ENCODE results near the gene PROZ.

The PROZ gene

DNA sequence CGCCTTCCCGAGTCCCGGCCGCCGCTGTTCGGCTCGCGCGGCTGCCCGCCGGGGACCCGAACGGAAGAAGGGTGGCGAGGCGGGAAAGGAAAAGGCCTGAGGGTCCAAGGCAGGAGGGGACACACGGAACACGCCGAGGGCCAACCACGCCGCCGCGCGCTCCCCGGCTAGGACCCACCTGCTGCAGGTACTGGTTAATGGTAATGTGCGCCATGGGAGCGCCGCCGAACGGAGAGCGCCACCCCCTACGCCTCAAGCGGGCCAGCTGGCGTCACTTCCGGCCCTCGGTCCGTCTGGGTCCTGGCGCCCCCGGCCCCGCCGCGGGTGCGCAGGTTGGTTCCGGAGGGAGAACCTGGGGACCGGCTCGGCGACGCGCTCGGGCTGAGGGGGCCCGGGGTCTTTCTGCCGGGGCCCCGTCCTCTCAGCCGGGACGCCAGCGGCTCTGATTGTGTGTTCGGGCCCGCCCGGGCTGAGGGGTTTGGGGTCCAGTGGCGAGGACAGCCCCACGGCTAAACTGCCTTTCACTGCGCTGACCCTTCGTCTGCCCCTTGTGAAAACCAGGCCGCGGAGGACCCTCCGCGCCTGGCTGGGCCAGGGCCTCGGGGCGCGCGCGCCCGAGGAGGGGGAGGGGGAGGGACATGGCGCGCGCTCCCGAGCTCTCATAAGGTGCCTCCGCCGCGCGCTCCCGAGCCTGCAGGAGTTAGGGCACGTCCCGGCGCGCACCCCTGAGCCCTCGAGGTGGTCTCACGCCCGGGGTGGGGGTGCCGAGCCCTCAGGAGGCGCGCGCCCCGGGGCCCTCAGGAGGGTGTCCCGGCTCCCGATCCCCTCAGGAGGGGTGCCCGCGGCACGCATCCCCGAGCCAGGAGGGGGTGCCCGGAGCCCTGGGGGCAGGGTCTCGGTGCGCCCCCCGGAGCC, 50.2 kb downstream of the PROZ start, which contains the start of gene PCID2:
TSS of gene PCID2 (minus strand) at position 249 of the 915 bp plus-strand sequence. CDS start at position 214, 35 bp downstream.
- peak; percentile 99 for DNase-seq

DNA sequence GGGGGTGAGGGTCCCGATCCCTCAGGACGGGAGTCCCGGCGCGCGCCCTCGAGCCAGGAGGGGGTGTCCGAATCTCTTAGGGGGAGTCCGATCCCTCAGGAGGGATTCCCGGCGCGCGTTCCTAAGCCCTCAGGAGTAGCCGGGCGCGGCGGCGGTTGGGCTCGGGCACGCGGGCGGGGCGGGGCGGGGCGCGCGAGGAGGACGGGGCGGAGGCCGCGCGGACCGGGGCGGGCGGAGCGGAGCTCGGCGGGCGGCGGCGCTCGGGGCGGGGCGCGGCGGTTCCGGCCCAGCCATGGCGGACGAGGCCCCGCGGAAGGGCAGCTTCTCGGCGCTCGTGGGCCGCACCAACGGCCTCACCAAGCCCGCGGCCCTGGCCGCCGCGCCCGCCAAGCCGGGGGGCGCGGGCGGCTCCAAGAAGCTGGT, 50.9 kb downstream of the PROZ start, which contains the start of gene CUL4A:
TSS of gene CUL4A (plus strand) at position 278 of the 423 bp plus-strand sequence. CDS start at position 293, 15 bp downstream.
- no peak for DNase-seq

DNA sequence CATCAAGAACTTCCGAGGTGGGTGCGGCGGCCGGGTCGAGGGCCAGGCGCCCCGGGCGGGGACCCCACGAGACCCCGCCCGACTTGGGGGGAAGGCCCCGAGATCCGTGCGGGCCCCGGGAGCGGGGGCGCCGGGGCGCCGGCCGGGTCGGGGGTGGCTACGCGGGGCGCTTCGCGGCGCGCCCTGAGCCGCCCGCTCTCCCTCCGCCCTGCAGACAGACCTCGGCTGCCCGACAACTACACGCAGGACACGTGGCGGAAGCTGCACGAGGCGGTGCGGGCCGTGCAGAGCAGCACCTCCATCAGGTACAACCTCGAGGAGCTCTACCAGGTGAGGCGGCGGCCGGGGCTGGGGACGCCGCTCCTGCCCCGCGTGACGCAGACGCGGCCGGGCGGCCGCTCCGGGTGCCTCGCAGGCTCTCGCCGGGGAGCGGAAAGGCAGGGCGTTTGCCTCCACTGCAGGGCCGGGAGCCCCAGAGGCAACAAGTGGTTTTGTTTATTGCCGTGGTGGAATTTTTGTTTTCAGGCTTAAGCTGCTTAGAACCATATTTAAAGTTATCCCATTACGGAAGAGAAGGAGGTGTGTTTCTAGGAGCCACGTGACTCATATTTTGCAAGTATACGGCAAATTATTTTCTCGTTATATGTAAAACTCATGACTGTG, 51.4 kb downstream of the PROZ start:
- peak; percentile 80 for DNase-seq

DNA sequence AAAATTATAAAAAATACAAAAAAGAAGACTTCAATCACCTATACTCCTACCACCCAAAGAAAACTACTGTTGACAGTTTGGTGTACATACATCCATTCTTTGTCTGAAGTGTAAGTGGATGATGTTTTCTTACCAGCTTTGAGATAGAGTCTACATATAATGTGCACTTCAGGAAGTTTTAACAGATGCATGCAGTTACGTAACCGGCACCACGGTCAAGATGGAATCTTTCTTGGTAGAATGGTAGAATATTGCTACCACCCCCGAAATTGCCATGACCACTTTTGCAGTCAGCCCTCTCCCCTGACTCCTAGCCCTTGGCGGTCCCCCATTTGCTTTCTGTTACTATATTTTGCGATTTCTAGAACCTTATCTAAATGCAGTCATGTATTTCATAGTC, 52.4 kb downstream of the PROZ start:
- no peak for DNase-seq

DNA sequence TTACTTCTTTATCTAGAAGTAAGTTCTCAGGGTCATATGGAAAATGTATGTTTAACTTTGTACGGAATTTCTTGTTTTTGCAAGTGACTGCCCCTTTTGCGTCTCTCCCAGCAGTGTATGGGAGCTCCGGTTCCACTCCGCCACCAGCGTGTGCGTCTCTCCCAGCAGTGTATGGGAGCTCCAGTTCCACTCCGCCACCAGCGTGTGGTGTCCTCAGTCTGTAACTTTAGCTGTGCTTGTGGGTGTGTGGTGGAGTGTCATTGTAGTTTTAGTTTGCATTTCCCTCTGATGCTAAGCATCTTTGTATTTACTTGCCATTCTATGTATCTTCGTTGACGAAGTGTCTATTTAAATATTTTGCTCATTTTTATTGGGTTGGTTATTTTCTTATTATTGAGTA, 53.3 kb downstream of the PROZ start:
- DNase-seq, result no peak

DNA sequence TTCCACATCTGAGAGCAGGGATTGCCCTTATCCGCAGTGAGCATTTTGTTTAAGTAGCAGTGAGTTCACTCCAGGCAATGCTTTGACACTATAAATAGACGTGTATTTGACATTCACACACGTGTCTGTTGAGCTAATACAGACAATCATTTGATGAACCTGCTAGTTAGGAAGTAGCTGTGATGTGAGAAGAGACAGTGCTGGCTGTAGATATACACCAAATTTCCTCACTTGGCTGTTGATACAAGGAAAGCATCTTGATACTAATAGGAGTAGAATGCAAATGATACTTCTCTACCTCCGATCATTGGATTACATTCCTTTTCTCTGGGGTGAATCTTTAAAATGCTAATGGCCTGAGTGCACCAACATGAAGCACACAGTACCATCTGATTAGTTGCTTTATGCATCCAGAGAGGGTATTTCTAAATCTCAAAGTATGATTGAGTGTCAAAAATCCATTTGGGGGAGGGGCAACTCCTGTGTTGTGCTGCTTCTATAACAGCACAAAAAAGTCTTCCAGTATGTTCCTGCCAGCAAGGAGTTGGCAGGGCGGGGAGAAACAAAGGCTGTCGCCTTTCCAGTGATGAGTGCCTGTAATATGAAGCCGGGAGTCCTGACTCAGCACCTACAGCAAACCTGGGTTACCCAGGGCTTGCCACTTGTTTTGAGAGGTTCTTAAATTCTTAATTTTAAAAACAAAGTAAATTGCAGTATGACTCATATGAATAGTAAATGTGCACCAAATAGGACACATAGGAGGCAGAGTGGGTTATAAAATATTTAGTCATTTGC, 58.0 kb downstream of the PROZ start:
- DNase-seq, result no peak

DNA sequence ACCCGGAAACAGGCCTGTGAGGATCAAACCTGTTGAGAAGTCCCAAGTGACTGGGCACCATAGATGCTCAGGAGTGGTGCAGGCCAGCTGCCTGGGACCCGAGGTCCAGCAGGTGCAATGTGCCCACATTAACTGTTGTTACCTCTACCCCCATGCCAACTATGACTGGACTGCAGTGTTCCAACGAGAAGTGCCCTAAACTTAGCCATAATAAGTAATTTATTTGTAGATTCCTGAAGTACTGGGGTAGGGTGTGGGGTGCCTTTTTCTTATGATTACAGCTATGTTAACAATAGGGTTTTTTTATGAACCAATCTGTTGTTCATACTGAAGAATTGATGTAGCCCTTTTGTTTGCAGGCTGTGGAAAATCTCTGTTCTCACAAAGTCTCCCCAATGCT, 60.1 kb downstream of the PROZ start:
- DNase-seq, result no peak

DNA sequence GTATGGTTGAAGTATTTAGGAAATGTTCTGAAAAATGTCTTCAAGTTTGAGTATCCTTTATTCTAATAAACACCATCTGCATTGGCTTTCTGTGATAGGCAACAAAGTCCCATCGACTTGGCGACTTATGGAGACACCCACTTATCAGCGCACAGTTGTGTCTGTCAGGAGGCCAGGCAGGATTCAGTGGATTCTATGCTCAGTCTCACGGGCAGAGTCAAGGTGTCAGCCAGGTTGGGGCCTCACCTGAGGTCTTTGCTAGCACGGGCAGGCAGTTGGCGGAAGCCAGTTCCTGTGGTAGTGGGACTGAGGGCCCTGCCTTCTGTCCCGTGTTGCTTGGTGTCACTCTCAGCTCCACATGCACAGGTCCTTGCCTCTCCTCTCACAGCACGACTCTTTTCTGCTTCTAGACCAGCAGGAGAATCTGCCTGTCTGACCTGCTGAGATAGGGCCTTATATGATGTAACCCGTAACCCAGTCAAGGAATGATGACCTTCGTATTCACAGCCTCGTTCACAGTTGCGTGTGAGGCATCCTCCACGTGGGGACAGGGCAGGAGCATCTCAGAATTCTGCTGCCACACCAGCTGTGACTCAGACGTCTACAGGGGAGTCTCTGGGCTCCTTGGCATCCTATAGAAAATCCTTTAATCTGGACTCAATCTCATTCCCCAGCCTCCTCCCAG, 61.0 kb downstream of the PROZ start:
- DNase-seq, result no peak

DNA sequence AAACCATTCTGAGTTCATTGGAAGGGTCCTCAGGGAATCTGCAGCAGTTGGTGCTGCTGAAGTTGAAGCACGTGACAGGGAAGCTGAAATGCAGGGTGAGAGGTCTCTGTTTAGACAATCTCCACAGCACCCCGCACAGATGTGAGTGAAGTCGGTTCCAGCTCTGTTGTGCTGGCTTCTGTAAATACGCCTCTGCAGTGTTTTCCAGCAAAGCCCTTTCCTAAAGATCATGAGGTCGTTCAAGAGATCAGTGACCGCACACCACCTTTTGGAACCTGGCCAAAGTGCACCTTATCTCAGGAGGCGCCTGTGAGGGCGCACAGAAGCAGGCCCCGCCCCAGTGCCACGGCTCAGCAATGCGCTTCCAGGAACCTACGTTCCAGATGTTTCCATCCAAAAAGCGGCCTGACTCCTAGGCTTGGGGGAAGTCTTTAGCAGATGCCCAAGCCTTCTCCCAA, 61.7 kb downstream of the PROZ start:
- DNase-seq, result no peak

DNA sequence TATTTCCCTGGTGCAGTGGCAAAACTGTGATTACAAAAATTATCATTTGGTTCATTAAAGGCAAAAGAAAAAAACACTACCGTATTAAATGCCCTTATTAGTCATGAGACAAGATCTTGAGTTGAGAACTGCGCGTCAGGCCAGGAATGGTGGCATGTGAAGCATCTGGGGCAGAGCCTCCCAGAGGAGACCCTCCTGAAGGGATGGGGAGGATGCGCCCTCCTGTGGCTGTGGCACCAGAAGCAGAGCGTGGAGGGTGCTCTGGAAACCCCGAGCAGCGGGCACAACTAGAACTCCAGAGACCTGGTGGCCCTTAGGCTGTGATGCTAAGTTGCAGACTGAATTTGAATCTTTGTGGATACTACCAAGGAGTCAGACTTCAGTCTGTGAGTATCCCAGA, 62.4 kb downstream of the PROZ start:
- DNase-seq, result no peak
